ENCODE results near the gene NIT2.
"Not testable (repeated sequence)": the region's sequence is repeated elsewhere in the genome, so short reads cannot be mapped to it uniquely, and the experiment has no call there.

Gene NIT2, protein sequence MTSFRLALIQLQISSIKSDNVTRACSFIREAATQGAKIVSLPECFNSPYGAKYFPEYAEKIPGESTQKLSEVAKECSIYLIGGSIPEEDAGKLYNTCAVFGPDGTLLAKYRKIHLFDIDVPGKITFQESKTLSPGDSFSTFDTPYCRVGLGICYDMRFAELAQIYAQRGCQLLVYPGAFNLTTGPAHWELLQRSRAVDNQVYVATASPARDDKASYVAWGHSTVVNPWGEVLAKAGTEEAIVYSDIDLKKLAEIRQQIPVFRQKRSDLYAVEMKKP

DNA sequence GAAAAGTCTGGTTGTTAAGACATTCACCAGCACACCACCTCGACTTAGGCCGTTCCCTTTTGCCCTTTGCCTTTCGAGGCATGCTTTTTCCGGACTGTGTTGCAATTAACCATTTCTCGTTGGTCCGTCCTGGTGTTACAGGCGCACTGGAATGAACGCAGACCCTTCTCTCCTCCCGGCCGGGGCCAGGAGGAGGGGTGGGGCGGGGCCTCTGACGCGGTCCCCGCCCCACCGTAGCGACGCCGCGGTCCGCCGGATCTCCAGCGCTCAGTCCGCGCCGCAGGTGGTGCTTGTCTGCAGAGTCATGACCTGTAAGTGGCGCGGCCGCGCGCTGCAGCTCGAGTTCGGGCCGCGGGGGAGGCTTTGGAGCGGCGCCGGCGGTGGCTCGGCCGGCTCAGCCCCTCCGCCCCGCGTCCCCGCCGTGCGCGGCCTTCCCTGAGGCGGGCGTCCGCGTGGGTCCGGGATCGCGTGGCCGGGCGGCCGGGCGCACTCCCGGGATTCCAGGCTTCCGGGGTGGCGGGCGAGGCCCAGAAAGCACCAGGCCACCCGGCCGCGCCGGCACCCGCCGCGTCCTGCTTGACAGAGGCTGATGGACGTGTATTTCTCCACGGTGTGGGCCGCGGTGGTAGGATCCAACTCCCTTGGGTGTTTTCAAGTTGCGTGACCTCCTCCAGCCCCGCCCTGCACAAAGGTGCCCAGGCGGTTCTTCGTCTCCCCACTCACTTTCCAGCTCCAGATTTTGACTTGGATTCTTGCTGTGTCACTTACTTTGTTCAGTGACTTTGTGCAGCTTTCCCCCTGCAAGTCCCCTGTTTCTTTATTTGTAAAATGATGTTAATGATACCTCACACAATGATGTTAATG, at the start of gene NIT2:
Gene NIT2, plus strand, starts transcription at position 270 of the 864 bp plus-strand sequence. Its CDS starts 35 bp downstream, at position 305.
- peak; percentile 70 for DNase-seq (ENCODE audit: low spot score)

DNA sequence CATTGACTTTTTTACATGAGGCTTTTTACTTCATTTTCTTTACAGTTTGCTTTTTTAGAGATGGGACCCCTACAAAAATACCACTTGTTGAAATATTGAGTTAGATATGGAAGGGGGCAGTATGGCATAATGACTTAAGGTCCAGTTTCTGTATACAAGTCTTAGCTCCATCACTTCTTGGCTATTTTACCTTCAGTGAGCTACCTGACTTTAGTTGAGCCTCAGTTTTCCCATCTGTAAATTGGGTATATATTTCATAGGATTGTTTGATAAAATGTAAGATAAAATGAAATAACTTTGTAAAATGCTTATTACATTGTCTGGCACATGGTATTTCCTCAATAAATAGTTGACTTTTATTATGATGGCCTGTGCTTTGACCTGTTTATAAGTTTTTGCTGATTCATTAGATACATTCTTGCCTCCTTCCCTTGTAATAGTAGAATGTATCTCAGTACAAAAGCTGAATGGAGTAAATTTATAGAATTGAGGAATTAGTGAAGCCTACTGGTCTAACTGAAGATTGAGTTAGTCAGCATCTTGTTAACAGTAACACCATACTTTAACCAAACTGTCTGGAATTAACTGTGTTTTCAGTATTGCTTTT, 46.2 kb upstream of the NIT2 start:
- no peak for DNase-seq (ENCODE audit: low spot score)

- DNase-seq (ENCODE audit: low spot score), result no peak
Measured at GRCh38 chr3:100289339-100289738, 45.2 kb upstream of the NIT2 start.

- DNase-seq (ENCODE audit: low spot score), result no peak
Measured at GRCh38 chr3:100295089-100295488, 39.5 kb upstream of the NIT2 start.

- no peak for DNase-seq (ENCODE audit: low spot score)
Measured at GRCh38 chr3:100297784-100298183, 36.8 kb upstream of the NIT2 start.

GRCh38 chr3:100299016-100299415, 35.5 kb upstream of the NIT2 start:
- DNase-seq (ENCODE audit: low spot score), result no peak

DNA sequence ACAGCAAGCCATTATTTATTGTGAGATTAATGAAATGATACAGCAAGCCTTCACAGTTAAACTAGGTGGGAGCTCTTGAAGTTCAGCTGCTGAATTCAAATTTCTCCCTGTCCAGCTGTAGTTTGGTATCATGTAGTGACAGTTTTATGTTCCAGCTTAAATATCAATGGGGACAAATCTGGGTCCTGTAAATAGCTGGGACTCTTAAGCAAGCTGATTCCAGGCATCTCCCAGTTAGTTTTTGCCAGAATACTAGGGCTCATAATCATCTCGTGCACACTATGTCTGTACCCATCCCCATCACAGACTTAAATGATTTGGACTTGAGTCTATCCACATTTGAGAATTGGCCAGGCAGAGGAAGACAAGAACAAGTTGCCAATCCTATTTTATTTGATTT, 27.9 kb upstream of the NIT2 start:
- no peak for DNase-seq (ENCODE audit: low spot score)

GRCh38 chr3:100310355-100310965, 24.1 kb upstream of the NIT2 start:
- DNase-seq (ENCODE audit: low spot score), result no peak

DNA sequence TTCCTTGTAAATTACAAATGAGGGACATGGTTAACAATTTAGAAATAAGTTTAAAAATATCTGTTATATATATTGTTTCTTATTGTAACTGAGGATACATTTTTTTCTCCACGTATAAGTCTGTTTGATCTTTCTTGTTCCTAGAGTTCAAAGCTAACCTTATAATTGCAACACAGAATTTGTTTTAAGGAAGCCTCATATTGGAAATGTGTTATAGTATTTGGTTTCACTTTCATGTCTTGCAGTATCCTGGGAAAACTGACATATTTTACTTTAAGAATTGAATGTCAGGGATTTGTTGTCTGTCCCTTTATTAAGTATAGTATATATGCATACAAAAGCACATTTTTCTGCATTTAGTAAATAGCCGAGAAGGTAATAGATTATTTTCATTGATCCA, 23.5 kb upstream of the NIT2 start:
- no peak for DNase-seq (ENCODE audit: low spot score)

DNA sequence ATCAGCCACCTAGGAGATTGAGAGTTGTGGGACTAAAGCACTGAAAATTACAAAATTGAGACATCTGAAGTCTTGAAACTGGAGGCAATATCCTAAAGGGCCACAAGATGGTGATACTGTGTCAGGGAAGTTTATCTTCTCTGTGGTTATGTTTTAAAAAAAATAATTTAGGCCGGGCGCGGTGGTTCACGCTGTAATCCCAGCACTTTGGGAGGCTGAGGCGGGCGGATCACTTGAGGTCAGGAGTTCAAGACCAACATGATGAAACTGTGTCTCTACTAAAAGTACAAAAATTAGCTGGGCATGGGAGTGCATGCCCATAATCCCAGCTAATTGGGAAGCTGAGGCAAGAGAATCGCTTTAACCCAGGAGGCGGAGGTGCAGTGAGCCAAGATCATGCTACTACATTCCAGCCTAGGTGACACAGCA, 17.9 kb upstream of the NIT2 start:
- peak; percentile 30 for DNase-seq (ENCODE audit: low spot score)

DNA sequence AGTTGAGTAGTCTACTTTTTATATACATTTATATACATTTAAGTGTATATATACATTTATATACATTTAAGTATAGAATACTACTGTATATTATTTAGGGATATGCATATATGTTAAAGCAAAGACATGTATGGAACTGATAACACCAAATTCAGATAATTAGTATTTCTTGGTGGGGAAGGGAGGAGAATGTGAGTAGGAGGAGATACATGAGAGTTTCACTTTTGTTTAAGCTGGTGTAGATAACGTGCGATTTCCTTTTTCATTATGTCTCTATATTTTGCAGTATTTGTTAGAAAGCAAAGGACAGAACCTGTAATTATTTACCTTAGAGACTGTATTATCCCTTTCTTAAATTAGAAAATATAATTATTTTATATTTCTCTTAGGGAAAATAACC, 16.6 kb upstream of the NIT2 start:
- DNase-seq (ENCODE audit: low spot score), result no peak

DNA sequence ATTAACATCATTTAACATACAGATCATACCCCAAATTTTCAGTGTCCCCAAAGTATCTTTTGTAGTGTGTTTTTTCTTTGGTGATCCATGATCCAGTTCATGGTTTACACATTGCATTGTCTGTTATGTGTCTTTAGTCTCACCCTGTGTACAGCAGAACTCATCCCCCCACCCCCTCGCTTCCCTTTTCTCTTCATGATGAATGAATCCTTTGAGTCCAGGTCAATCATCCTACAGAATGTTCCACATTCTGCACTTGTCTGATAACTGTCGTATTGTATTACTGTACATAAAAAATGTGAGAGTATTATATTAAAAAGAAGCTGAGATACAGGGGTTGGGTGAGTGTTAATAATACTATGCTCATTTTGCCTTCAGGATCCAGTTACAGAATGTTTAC, 14.6 kb upstream of the NIT2 start:
- no peak for DNase-seq (ENCODE audit: low spot score)

DNA sequence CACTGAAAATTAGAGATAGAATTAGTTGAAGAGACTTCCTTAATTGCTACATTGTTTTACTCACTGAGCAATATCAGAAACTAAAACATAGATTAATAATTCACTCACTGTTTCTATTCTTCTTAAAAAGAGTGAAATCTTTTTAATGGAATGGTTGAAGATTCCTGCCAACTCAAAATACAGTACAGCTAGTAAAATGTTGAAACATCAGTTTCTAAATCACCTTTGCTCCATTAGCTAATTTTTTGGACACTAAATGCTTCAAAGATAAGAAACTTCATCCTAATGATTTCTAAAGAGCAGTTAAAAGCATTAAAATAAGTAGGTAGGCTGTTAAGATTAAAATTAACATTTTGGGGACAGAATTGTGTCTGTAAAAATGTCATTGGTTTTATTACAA, 10.5 kb upstream of the NIT2 start:
- no peak for DNase-seq (ENCODE audit: low spot score)

- no peak for DNase-seq (ENCODE audit: low spot score)
Measured at GRCh38 chr3:100325827-100326226, 8.7 kb upstream of the NIT2 start.

DNA sequence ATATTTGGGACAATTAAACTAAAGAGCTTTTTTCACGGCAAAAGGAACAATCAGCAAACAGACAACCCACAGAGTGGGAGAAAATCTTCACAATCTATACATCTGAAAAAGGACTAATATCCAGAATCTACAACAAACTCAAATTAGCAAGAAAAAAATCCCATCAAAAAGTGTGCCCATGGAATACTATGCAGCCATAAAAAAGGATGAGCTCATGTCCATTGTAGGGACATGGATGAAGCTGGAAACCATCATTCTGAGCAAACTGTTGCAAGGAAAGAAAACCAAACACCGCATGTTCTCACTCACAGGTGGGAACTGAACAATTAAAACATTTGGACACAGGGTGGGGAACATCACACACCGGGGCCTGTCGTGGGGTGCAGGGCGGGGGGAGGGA, 7.2 kb upstream of the NIT2 start:
- DNase-seq (ENCODE audit: low spot score), result not testable (repeated sequence)

DNA sequence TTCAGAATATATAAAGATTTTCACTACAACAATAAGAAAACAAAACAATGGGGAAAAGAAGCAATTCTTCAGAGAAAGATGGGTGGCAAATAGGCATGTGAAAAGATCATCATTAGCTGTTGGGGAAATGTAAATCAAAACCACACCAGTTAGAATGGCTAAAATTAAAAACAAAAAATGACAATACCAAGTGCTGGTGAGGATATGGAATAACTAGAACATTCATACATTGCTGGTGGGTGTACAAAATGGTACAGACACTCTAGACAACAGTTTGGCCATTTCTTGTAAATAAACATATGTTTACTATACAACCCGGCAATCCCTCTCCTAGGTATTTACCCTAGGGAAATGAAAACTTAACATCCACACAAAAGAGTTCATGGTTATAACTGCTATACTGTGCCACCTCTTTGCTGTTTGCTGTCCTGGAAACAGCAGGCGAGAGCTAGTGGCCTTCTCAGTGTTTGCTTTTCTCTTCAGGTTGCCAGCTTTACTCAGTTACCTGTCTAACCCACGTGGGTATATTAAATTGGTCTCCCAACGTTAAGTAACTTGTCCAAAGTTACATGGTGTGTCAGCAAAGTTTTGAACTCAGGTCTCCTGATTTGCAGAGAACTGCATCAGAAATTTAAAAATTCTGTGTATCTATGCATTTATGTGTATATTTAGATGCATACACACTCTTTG, 4.6 kb upstream of the NIT2 start:
- no peak for DNase-seq (ENCODE audit: low spot score)

DNA sequence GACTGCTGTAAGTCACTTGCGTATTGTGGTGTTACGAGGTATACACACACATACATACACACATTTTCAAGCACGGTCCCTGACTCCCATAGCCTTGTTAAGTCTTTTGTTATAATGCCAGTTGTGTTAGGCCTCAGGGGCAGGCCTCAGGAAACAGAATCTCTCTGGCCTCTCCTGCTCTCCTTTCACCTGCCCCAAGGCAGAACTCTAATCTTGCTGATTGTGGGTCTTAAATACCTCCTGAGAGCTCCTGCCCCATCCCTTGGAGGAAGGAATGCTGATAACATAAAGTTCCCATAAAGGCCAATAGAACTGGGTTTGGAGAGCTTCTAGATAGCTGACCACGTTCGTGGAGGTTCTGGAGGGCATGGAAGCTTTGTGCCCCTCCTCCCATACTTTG, 3.9 kb upstream of the NIT2 start:
- DNase-seq (ENCODE audit: low spot score), result no peak

DNA sequence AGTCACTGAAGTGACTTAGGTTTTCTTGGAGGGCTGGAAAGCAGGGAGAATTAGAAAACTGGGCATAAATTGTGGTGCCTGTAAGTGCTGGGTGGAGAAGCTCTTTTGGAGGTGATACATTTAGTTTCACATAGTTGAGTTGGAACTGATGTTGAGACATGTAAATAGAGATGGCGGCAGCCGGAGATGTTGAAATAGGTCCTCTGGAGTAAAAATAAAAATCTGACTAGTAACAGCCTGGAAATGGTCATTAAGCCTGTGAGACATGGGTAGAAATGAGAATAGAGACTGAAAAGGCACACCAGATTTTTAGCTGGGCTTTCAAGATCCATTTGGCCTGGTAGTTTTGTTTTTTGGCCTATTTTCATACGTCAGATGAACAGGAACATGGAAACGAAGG, 2.9 kb upstream of the NIT2 start:
- DNase-seq (ENCODE audit: low spot score), result no peak

GRCh38 chr3:100333051-100333450, 1.5 kb upstream of the NIT2 start:
- no peak for DNase-seq (ENCODE audit: low spot score)

DNA sequence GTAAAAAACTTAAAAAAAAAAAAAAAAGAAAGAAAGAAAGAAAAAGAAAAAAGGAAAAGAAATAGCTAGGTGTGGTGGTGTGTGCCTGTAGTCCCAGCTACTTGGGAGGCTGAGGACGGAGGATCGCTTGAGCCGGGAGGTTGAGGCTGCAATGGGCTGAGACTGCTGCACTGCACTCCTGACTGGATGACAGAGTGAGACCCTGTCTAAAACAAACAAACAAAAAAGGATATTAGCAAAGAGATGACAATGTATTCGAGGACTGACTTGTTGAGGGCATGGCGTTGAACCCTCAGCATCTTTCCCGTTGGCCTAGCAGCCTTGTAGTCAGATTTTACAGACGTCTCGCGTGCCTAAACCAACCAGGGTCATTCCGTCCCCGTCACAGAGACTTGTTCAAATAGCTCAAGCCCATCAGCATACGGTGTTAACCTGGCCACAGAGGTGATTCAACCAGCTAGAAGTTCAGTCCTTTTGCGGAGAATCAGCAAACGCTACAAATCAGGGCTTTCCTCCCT, 528 bp upstream of the NIT2 start:
- DNase-seq (ENCODE audit: low spot score), result no peak

DNA sequence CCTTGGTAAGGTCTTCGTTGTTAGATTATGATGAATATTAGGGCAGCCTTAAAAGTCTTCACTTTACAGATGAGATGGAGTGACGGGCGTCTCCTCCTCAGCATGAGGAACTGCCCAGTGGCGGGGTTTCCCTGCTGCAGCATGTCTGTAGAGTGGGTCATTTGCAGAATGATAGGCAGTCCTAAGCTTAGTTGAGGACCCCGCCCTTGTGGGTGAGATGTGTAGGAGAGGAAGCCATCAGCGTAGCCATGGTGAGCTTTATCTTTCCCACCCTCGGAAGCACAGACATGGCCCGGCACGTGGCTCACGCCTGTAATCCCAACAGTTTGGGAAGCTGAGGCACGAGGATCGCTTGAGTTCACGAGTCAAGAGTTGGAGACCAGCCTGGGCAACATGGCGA, 877 bp downstream of the NIT2 start:
- no peak for DNase-seq (ENCODE audit: low spot score)

GRCh38 chr3:100336229-100336628, 1.7 kb downstream of the NIT2 start:
- DNase-seq (ENCODE audit: low spot score), result not testable (repeated sequence)

Data from putamen (tissue), 1 donor.